Measurements from ENCODE around the gene DNM1.
"Not testable (repeated sequence)": the region's sequence is repeated elsewhere in the genome, so short reads cannot be mapped to it uniquely, and the experiment has no call there.

DNM1 gene

DNA sequence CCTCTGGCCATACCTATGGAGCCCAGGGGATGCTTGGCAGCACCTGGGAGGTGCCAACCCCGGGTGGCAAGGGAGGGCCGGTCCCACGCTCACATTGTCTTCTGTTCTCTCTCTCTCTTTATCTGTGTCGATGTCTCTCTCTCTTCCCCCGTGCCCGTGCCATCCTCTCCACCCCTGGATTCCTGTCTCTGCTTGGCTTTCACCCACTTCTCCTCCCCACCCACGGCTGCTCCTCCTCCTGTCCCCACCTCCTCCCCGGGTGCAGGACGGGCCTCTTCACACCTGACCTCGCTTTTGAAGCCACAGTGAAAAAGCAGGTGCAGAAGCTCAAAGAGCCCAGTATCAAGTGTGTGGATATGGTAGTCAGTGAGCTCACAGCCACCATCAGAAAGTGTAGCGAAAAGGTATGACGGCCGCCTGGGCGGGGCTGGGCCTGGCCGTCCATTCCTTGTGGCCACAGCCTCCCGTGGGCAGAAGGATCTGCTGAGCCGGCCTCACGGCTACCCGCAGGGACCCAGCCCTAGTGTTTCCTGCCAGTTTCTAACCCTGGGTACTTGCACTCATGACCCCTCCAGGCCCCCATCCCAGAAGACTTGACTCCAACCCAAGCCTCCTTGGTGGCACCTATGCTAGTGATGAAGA lies 22.7 kb downstream of the DNM1 start:
- DNase-seq (ENCODE audit: low read depth in 2 of 2) = no peak

DNA sequence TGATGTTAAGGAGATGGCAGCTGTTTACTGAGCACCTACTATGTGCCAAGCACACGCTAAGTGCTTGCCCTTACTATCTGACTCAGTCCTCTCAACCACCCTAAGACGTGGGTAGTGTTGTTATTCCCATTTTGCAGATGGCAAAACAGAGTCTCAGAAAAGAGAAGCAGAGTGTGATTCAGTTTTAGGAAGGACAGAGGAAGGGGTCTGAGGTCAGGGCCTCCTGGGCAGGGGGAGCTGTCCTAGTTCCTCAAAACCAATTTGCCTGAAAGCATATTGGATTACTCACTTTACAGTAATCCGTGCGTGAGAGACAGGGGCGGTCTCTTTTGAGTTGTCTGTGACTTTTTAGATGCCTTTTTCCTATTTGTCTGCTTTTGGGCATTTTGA lies 23.2 kb downstream of the DNM1 start:
- DNase-seq (ENCODE audit: low read depth in 2 of 2) = no peak

DNA sequence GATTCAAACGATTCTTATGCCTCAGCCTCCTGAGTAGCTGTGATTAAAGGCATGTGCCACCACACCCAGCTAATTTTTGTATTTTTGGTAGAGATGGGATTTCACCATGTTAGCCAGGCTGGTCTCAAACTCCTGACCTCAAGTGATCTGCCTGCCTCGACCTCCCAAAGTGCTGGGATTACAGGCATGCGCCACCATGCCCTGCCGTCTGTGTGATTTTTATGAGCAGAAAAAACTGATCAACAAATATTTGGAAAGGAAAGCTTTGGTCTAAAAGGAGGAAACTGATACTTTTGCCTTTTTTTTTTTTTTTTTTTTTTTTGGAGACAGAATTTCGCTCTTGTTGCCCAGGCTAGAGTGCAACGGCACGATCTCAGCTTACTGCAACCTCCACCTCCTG lies 27.7 kb downstream of the DNM1 start:
- not testable (repeated sequence) for DNase-seq (ENCODE audit: low read depth in 2 of 2)

DNA sequence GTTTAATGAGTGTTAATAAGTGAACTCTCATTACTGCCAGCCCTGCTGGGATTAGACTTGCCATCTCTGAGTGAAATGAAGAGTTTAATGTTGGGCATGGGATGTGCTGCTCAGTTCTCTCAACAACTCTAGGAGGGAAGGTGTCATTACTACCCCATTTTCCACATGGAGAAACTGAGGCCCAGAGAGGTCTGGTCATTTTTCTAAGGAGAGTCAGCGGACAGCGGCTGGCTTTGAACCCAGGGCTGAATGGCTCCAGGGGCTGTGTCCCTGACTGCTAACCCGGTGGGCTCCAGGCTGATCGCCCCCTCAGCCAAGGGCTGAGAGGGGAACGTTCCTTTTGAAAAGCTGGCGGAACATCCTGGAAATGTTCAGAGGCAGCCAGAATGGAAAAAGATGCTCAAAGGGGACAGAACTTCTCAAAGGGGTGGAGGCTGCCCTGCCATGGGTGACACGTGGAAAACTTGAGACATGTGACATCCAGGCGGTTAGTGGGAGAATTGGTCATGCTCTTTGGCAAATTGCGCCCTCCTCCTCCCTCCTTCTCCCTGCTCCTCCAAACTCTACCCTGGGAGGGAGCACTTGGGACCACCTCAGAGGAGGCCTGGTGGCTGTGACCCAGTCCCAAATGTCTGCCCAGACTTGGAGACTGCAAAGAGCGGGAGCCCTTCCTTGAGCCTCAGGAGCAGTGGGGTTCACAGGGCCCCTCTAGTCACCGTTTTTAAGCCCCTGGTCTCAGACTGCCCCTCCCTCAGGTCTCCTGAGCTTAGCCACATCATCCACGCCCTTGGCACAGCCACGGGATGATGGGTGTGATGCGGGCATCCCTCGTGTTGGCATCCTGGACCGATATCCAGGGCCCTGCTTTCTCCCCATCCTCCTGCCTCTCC lies 28.7 kb downstream of the DNM1 start:
- no peak for DNase-seq (ENCODE audit: low read depth in 2 of 2)

DNA sequence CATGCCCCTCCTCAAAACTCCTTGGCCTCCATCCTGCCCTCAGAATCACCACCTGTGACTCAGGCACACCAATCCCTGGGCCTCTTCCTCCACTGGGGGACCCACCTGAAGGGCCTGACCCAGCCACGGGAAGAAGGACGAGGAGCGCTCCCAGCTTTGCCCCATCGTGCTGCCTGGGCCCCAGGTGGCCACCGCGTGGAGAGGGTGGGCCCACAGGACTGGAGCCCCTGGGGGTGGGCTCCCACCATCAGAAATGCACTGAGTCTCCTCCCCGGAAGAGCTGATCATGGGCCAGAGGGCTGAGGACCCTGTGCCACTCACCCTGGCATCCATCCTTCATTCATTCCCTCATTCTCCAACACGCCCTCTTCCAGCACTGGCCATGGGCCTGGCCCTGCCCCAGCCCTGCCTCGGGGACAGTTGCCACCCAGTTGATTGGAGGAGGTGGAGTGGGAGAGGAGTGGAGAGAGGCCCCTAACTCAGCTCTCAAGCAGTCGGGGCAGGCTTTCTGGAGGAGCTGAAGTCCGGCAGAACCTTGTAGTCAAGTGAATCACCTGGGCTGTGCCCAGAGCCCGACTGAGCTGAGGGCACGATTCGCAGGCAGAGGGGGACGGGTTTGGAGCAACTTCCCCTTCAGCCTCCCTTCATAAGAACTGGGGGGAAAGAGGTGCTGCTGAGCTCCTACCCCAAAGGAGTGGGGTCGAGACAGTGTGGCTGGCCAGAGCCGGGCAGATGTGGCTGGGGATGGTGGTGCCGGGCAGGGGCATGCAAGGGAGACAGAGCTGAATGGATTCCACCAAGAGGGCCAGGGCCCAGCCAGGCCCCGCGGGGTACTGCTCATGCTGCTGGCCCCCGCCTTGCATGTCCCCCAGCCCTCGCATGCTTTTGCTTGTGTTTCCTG lies 29.6 kb downstream of the DNM1 start:
- no peak for DNase-seq (ENCODE audit: low read depth in 2 of 2)

DNA sequence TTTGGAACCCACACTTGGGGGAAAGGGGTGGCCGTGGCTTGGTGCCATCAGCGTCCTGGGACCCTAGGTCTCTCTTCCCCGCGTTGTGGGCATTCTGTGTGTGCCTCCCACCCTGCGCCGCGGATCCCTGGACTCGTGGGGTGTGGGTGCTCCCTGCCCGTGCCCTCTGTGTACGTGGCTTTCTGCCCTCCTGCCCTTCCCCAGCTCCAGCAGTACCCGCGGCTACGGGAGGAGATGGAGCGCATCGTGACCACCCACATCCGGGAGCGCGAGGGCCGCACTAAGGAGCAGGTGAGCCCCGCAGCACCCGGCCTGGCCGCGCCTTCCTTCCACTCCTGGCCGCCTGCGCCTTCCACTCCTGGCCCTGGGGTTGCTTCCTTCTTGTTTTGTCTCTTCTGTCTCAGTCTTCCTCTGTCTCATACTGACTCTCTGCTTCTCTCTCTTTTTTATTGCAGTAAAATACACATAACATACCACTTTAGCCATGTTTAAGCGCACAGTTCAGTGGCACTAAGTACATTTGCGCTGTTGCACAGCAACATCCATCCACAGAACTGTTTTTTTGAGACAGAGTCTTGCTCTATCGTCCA lies 30.7 kb downstream of the DNM1 start:
- DNase-seq (ENCODE audit: low read depth in 2 of 2) = no peak

DNA sequence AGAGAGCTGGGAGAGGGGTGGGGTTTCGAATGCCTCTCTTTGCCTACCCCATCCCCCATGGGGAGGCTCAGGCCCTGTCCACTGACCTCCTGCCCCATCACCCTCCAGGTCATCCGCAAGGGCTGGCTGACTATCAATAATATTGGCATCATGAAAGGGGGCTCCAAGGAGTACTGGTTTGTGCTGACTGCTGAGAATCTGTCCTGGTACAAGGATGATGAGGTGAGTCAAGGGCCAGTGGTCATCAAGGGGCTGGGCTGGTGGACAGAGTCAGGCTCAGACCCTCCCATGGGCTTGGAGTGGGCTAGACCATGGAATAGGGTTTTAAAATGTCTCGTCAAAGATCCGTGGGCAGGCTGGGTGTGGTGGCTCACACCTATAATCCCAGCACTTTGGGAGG lies 38.9 kb downstream of the DNM1 start:
- no peak for DNase-seq (ENCODE audit: low read depth in 2 of 2)

DNA sequence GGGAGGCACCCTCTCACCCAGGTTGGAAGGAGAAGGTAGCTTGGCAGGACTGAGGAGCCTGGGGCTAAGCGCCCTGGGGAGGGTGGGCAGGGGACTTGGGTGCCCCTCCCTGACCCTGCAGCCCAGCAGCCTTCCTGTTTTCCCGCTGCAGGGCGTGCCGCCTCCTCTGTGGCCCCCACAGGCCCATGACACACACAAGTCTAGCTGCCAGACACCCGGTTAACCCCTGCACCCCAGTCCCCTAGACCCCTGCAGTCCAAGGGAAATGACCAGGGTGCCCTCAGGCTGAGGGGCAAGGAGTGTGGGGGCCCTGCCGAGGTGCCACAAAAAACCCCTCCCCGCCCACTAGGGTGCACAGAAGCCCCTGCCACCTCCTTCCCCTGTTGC lies 39.6 kb downstream of the DNM1 start:
- DNase-seq (ENCODE audit: low read depth in 2 of 2) = no peak

DNA sequence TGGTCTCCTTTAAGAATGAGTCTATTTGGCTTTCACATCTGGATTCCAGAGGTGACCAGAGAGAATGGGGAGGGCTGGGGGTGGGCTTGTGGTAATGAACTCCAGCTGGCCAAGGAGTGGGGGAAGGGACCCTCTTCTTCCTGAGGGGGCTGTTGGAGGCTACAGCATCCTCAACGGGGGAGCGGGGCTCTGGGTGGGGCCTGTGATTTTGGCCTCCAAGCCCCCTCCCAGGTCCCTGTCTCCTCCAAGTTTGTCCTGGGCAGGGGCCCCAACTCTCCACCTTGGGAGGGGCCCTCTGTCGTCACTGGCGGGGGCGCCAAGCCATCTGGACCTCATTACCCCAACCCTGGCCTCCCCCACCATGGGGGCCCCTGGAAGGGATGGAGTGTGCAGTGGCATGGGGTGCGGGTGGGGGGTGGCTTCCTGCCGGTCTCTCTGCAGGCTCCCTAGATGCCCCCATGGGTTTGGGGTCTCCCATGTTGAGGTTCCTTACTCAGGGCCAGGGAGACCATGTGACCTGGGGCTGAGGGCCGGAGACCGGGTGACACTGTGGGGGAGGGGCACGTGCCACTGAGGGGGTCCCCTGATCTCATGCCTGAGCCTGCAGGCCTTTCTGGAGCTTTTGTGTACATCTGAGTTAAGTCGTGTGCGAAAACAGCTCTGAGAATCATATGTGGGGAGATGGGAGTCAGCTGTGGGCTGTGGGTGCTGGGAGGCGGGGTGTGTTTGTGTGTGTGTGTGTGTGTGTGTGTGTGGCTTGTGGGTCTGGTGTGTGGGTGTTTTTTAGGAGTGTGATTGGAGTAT lies 40.2 kb downstream of the DNM1 start:
- no peak for DNase-seq (ENCODE audit: low read depth in 2 of 2)

DNA sequence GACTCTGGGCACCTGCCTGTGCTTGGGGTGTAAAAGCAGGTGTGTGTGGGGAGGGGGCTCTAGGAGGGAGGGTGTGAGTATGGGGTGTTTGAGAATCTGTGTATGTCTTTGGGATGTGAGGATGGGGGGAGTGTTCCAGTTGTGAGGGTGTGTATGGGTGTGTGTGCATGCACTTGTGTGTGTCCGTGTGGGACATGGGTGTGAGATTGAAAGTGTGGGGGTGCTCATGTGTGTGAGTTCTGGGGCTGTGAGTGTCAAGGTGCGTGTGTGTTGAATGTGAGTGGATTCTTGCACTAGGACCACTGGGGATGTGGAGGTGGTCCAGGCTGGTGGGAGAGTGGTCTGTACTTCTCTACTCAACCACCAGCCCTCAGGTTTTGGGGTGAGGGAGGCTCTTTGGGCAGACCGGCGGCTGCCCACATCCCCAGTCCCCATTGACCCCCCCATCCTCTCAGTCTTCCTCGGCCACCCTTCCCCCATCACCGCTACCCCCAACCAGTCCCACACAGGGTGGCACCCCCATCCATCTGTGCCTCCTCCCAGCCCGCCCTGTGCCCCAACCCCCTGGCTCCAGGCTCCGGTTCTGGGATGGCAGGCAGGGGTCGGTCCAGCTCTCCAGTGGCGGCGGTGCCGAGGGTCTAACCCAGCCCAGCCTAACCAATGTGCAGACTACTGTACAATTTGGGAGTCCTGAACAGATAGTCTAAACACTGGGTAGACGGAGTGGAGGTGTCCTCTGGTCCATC lies 41.1 kb downstream of the DNM1 start:
- DNase-seq (ENCODE audit: low read depth in 2 of 2) = no peak

DNA sequence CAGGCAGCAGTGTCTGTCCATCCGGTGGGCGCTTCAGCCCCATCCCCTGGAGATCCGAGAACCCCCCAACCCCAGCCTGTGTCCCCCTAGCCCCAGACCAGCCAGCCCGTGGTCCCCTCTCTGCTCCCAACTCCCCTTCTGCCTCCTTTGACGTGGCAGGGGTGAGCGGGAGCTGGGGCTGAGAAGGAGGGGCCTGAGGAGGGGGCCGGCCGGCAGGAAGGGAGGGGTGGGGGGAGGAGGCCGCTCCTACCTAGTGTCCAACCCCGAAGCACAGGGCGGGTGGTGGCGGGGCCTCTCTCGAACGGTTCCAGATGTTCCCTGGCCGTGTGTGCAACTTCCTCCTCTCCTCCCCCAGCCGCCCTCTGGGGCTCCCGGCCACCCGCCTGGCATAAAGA lies 41.7 kb downstream of the DNM1 start:
- DNase-seq (ENCODE audit: low read depth in 2 of 2) = no peak

DNA sequence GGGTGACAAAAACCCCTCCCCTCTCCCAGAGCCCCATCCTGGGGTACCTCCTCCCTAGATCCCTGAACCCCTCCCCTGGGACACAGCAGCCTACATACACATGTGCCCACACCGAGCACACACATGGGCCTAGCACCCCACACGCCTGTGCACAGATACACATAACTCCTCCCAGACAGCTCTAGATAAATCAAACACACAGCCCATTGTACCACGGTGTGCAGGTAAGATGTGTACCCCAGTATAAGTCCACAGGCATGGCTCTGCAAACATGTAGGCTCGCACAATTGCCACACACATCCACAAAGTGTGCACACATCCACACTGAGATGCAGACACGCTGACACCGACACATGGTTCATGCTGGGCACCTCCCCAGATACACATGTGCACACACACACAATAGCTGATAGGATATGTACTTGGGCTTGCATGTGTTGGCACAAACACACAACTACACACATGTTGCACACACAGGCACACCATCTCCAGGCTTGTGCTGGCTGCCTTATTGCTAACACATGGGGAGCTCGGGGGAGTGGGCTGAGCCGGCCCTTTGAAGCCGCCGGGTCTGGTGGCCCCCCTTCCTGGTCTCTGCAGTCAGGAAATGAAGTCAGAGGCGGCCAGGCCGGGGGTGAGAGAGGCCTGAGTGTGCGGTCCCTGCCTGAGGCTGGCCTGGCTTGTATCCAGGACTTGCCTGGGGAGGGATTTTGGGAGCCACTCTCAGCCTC lies 42.4 kb downstream of the DNM1 start:
- DNase-seq (ENCODE audit: low read depth in 2 of 2) = no peak

DNA sequence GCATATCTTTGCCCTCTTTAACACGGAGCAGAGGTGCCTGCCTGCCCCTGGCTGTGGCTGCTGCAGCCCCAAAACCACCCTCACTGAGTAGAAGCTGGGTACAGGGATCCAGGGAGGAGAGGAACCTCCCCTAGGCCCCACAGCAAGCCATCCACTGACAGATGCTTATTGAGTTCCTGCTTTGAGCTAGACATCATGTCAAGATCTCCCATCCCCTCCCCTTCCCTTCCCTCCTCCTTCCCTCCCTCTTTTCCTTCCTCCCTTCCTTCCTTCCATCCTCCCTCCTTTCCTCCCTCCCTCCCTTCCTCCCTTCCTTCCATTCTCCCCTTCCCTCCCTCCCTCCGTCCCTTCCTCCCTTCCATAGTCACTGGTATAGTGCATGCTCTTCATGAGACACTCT lies 43.3 kb downstream of the DNM1 start:
- no peak for DNase-seq (ENCODE audit: low read depth in 2 of 2)

DNA sequence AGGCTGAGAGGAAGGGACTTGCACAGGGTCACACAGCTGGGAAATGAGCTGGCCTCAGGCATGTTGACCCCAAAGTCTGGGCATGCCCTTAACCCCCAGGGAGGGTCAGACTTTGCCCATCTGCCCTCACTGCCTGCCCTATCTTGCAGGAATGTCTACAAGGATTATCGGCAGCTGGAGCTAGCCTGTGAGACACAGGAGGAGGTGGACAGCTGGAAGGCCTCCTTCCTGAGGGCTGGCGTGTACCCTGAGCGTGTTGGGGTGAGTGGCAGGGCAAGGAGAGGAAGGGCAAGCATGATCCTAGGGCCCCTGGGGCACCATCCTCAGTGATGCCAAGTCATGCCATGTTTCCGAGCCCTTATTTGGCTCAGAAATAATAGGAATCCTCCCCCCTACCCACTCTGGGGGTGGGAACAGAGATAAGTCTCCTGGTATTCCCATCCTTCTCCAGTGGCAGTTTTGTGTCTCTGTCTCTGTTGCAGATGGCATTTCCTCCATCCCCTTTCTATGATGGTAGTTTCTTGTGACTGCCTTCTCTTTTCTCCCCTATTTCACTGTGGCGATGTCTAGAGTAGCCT lies 44.1 kb downstream of the DNM1 start:
- no peak for DNase-seq (ENCODE audit: low read depth in 2 of 2)

DNA sequence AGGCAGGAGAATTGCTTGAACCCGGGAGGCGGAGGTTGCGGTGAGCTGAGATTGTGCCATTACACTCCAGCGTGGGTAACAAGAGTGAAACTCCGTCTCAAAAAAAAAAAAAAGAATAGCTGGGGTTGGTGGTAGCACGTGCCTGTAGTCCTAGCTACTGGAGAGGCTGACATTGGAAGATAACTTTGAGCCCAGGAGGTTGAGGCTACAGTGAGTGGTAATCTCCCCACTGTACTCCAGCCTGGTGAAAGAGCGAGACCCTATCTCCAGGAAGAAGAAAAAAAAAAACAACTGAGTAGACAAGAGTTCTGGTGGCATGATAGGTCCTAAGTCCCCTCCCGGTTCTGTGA lies 46.4 kb downstream of the DNM1 start:
- DNase-seq (ENCODE audit: low read depth in 2 of 2) = no peak

DNA sequence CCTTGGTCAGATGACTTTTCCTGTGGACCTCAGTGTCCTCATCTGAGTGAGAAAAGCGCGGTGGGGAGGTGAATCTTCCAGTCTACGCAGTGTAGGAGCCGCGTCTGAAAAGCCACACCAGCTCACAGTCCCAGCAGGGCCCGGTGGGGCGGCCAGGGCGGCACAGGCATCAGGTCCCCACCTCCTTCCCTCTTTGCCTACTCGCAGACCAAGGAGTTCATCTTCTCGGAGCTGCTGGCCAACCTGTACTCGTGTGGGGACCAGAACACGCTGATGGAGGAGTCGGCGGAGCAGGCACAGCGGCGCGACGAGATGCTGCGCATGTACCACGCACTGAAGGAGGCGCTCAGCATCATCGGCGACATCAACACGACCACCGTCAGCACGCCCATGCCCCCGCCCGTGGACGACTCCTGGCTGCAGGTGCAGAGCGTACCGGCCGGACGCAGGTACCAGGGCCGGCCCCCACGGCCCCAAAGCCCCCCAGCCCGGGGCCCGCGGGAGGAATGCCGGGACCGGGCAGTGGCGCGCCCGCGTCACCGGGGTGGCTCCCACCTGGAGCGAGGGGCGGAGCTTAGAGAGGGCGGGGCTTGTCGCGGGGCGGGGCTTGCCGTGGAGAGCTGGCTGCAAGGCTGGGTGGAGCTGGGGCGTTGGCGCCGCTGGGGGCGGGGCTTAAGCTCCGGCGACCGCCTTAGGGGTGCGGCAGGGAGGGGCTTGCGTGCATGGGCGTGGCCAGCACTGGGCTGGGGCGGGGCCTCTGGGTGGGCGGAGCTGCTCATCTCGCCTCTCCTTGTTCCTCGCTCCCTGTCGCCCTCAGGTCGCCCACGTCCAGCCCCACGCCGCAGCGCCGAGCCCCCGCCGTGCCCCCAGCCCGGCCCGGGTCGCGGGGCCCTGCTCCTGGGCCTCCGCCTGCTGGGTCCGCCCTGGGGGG lies 47.0 kb downstream of the DNM1 start:
- peak; percentile 94 to 95 for DNase-seq (ENCODE audit: low read depth in 2 of 2)

DNA sequence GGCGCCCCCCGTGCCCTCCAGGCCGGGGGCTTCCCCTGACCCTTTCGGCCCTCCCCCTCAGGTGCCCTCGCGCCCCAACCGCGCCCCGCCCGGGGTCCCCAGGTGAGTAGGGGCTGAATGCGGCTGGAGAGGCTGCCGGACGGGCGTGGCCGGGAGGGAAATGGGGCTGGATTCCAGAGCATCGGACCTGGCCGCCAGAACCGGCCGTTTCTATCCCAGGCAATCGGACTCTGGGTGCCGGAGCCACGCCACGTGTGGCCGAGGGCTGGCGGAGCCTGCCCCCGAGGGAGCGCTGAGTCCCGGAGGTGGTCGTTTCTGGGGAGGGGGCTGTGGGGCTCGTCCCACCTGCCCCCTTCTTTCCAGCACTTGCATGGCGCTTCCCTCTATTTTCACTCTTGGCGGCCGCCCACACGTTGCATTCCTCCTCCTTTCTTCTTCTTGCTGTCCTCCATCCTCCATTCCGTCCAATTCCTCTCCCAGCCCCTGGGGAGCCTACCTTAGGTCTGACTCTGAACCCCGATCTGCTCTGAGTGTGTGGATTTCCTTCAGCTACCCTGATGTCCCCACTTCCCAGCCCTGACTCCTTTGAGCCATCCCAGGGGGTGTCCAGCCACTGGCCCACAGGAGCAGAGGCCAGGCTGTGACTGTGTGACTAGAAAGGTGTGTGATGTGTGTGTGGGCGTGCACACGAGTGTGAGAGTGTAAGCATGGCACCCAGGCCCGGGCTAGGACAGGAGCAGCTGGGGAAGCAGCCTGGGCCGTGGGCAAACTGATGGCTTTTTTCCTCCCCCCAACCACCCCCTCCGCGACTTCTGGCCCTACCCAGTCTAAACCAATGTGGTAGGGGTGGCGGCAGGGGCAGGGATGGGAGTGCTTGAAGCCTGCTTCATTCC lies 47.9 kb downstream of the DNM1 start:
- no peak for DNase-seq (ENCODE audit: low read depth in 2 of 2)
